K562 (cell line): Measurements from ENCODE around the gene DIP2C. TPM values are rescaled to one million over a fixed set of nuclear protein-coding genes. Genes with fewer than 3 reads are reported as not detected.

Source experiments
- ATAC-seq: fragments of 200-7000 bp; cut with Tn5 transposase; 3 replicates; pipeline ENCODE4 v1.9.1; 2020; ENCODE audit warnings: moderate library complexity
- BruUV-seq: library from RNA; stranded (reverse); fragments of 400-500 nt; replicated peaks from 2 replicates; lab custom pipeline; 2021; lab: Mats Ljungman, UMichigan
- CTCF ChIA-PET: fragments of 300-600 bp; formaldehyde crosslinking; extraction: SDS; loops from one replicate; lab custom pipeline; 2021; ENCODE audit warnings: low intra/inter-chr PET ratio; lab: Yijun Ruan, JAX
- POLR2A ChIA-PET: fragments of 300-600, 350-650 bp; sonication (Branson Sonifier 250); formaldehyde crosslinking; extraction: SDS; loops from one replicate; lab custom pipeline; 2021; ENCODE audit warnings: antibody characterized with exemption, inconsistent platforms; lab: Yijun Ruan, JAX
- DNase-seq, 4 experiments: peaks; one replicate each; pipeline versions ENCODE4 v3.0.0 to v3.0.0-alpha.2; 2011 to 2018; ENCODE audit warnings: low spot score in 3 of 4, mixed read lengths in 3 of 4; ENCODE audit errors: extremely low read depth in 1 of 4
- FAIRE-seq: peaks from 2 replicates; lab custom pipeline; 2011; peaks lifted over from hg19 to GRCh38; lab: Jason Lieb, UNC
- H2AFZ ChIP-seq: 2 replicates; pipeline ENCODE4 v1.6.0; 2011; ENCODE audit warnings: low read depth, low read length, control low read depth, inconsistent platforms
- H3K27ac ChIP-seq: fragments of 200-600 bp; 3 replicates; pipeline ENCODE4 v1.8.0; 2011; ENCODE audit warnings: low read depth, mild to moderate bottlenecking, control low read depth, inconsistent platforms, low read length, moderate library complexity, mixed read lengths; ENCODE audit errors: extremely low read depth
- H3K27me3 ChIP-seq, 2 experiments: fragments of 300-600 bp in 1 of 2; 2 replicates in 1 of 2; 3 replicates in 1 of 2; pipeline versions ENCODE4 v1.6.0 to v1.8.0; 2011; ENCODE audit warnings: inconsistent platforms in 2 of 2, low read length in 2 of 2, mild to moderate bottlenecking in 1 of 2, mixed read lengths in 1 of 2, moderate library complexity in 1 of 2; ENCODE audit not compliant: control insufficient read depth in 2 of 2, insufficient read depth in 2 of 2
- H3K36me3 ChIP-seq: fragments of 300-600 bp; 3 replicates; pipeline ENCODE4 v1.8.0; 2011; ENCODE audit warnings: mild to moderate bottlenecking, low read length, inconsistent platforms; ENCODE audit not compliant: control insufficient read depth, insufficient read depth
- H3K4me1 ChIP-seq, 2 experiments: fragments of 200-600 bp in 1 of 2; replicated peaks in 1 of 2; 2 replicates in 1 of 2; 3 replicates in 1 of 2; pipeline versions ENCODE4 v1.5.1 to v1.8.0; 2011; ENCODE audit warnings: inconsistent platforms in 2 of 2, low read length in 2 of 2, mild to moderate bottlenecking in 1 of 2, mixed read lengths in 1 of 2, moderate library complexity in 1 of 2; ENCODE audit not compliant: control insufficient read depth in 2 of 2, insufficient read depth in 2 of 2
- H3K4me2 ChIP-seq: 2 replicates; pipeline ENCODE4 v1.6.1; 2011; ENCODE audit warnings: low read length, control low read depth, inconsistent platforms, mixed read lengths; ENCODE audit not compliant: insufficient read depth
- H3K4me3 ChIP-seq: fragments of 200-600 bp; sonication (generic), shearing (Covaris generic); 2 replicates; pipeline ENCODE4 v1.5.1; 2016; ENCODE audit warnings: control low read depth, inconsistent platforms
- H3K79me2 ChIP-seq: fragments of 200-600 bp; 3 replicates; pipeline ENCODE4 v1.8.0; 2011; ENCODE audit warnings: low read length, inconsistent platforms; ENCODE audit not compliant: control insufficient read depth, insufficient read depth
- H3K9ac ChIP-seq, 2 experiments: 2 replicates each; pipeline versions ENCODE4 v1.6.0 to v1.6.1; 2011; ENCODE audit warnings: low read depth in 2 of 2, low read length in 2 of 2, control low read depth in 1 of 2, inconsistent platforms in 1 of 2, mild to moderate bottlenecking in 1 of 2, mixed read lengths in 1 of 2; ENCODE audit not compliant: insufficient read depth in 1 of 2
- H3K9me1 ChIP-seq: one replicate; pipeline ENCODE4 v1.6.0; 2011; ENCODE audit warnings: inconsistent platforms, mild to moderate bottlenecking, low read length, moderate library complexity; ENCODE audit not compliant: control insufficient read depth, insufficient read depth
- H3K9me3 ChIP-seq: replicated peaks from 2 replicates; pipeline ENCODE4 v1.5.1; 2011; ENCODE audit warnings: low read depth, low read length, inconsistent platforms; ENCODE audit not compliant: control insufficient read depth, insufficient read depth
- H4K20me1 ChIP-seq: replicated peaks from 2 replicates; pipeline ENCODE4 v1.6.1; 2011; ENCODE audit warnings: low read length, inconsistent platforms, mixed read lengths; ENCODE audit not compliant: control insufficient read depth, insufficient read depth
- ATF1 ChIP-seq, 2 experiments: fragments of 450-650 bp in 1 of 2; IDR thresholded peaks; 2 replicates each; pipeline ENCODE4 v1.6.1; 2016; ENCODE audit warnings: missing compliant biosample characterization in 1 of 2, missing genetic modification characterization in 1 of 2
- BHLHE40 ChIP-seq: IDR thresholded peaks from 2 replicates; pipeline ENCODE4 v1.6.1; 2011; ENCODE audit warnings: low read length, improper control_type of control experiment
- BRF2 ChIP-seq: IDR thresholded peaks from 3 replicates; pipeline ENCODE4 v1.6.1; 2011; ENCODE audit warnings: borderline replicate concordance, mild to moderate bottlenecking; ENCODE audit not compliant: insufficient read length, insufficient read depth
- CBX5 ChIP-seq: IDR thresholded peaks from 2 replicates; pipeline ENCODE4 v1.6.1; 2014; ENCODE audit warnings: low read depth, borderline replicate concordance
- CEBPB ChIP-seq: fragments of 450-650 bp; IDR thresholded peaks from 2 replicates; pipeline ENCODE4 v1.6.1; 2016; ENCODE audit warnings: missing genetic modification characterization, missing compliant biosample characterization
- FUS ChIP-seq: fragments of 200-400 bp; formaldehyde crosslinking; optimal IDR thresholded peaks from 2 replicates; pipeline ENCODE3; 2017; ENCODE audit warnings: low read depth, low read length
- MXI1 ChIP-seq: IDR thresholded peaks from 2 replicates; pipeline ENCODE4 v1.6.1; 2011; ENCODE audit warnings: low read depth, mild to moderate bottlenecking, improper control_type of control experiment, low read length
- NFYB ChIP-seq: IDR thresholded peaks from 2 replicates; pipeline ENCODE4 v1.6.1; 2011; ENCODE audit warnings: mild to moderate bottlenecking, moderate library complexity; ENCODE audit not compliant: insufficient read length; ENCODE audit errors: extremely low read depth
- POLR3G ChIP-seq: IDR thresholded peaks from 2 replicates; pipeline ENCODE4 v1.6.1; 2011; ENCODE audit not compliant: insufficient read length, insufficient replicate concordance; ENCODE audit errors: extremely low read depth
- ZNF274 ChIP-seq: IDR thresholded peaks from 2 replicates; pipeline ENCODE4 v1.6.1; 2011; ENCODE audit warnings: low read depth, mild to moderate bottlenecking, low read length, moderate library complexity, borderline replicate concordance
- WGBS: fragments of 100-300 bp; shearing (Covaris generic); methylation state at CpG from one replicate; pipeline ENCODE4 v1.1.6; 2016; ENCODE audit warnings: low coverage, mixed read lengths; ENCODE audit not compliant: insufficient coverage; ENCODE audit errors: missing lambda C conversion rate; 5-methylcytosine and 5-hydroxymethylcytosine counted together
- in situ Hi-C: fragments of 300-500 bp; cut with MboI; formaldehyde crosslinking; loops from 4 replicates; pipeline ENCODE4 v1.15.0; 2018; ENCODE audit warnings: inconsistent platforms, mixed read lengths
- intact Hi-C: fragments of 100-400 bp; cut with micrococcal nuclease; formaldehyde crosslinking; loops from 2 replicates; pipeline ENCODE4 v1.14.2; 2022
- polyA plus RNA-seq, 8 experiments: library from polyadenylated mRNA; depleted of rRNA in 4 of 8; stranded (reverse) in 5 of 8; unstranded in 3 of 8; fragments of >200 nt; fragmentation: Nextera tagmentation in 2 of 8; fragmentation: Illumina TruSeq in 1 of 8; extraction: Ambion mirVana in 2 of 8; extraction: Trizol in 1 of 8; gene quantifications; 2 replicates each; pipeline versions ENCODE4 v1.2.1 to v1.2.3, GENCODE V29; 2011 to 2014; ENCODE audit warnings: inconsistent platforms in 1 of 8, missing spikeins in 1 of 8
- total RNA-seq, 7 experiments: library from RNA; depleted of rRNA in 6 of 7; stranded (reverse); fragments of >200 nt in 6 of 7; fragmentation: Illumina TruSeq in 2 of 7; extraction: Trizol in 2 of 7; gene quantifications; 2 replicates each; pipeline versions ENCODE4 v1.2.1 to v1.2.3, GENCODE V29; 2011 to 2021; ENCODE audit warnings: low replicate concordance in 1 of 7
- TF ChIP-seq, protein P1 (sequence below): sonication (generic); formaldehyde crosslinking; IDR thresholded peaks from 2 replicates; pipeline ENCODE4 v1.8.0; 2022; ENCODE audit warnings: mild to moderate bottlenecking, low read depth, missing genetic modification reagents
- TF ChIP-seq, protein P2 (sequence below), 2 experiments: IDR thresholded peaks; 2 replicates each; pipeline ENCODE4 v1.6.1; 2012; ENCODE audit warnings: improper control_type of control experiment in 2 of 2, low read depth in 2 of 2, low read length in 2 of 2, borderline replicate concordance in 1 of 2

DIP2C gene
- total and polyA plus RNA-seq, 9 of the 15 experiments (the other 6 are each of a cell fraction or from before 2014, with no cell fraction given), result 0.01 TPM; not detected in 8

- no peak for TF ChIP-seq POLR3G
- no peak for TF ChIP-seq FUS
- no peak for TF ChIP-seq BRF2
- TF ChIP-seq CBX5, result no peak
These were observed 22.4 kb downstream of the DIP2C start (continued) for GRCh38 chr10:667096-667495.

DNA sequence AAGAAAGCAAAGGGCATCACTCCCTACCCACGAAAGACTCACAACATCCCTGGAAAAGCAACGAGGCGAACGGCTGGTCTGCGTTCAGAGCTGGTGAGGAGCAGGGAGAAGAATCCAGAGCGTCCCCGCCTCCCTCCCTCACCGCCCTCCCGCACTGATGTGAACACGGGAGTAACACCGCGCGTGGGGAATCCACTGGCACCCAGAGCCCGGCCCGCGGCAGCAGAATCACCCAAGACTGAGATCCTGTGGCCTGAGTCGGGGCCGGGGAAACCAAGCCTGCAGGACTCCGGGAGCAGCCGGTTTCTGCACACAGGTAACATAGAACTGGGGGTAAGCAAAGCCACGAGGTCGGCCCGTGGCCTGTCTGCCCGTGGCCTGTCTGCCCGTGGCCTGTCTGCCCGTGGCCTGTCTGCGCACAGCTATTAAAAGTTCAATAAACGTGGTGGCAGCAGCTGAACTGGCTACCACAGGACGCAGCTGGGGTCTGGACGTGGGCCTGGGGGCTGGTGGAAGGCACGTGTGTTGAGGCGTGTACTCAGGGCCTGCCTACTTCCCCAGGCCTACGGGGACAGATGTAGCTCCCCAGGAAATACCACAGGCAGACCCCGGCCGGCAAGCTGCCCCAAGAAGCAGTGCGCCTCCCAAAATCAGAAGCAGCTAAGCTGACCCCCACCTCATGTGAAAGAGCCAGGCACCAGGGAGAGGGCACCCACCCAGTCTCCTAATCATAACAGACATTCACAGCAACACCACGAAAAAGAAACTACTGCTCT lies 23.0 kb downstream of the DIP2C start:
- Histone ChIP-seq H3K9me3 (peaks cover 6% of the 10 kb centered on the region; the same call in 1 of the 2 replicates), H3K27ac (no peak overlapping the region), H3K9ac (no peak overlapping the region), H3K79me2 (no peaks in the 10 kb centered on the region), H3K9me1 (no peaks in the 10 kb centered on the region), H3K36me3 (no peaks in the 10 kb centered on the region), H3K4me2 (no peak overlapping the region), H3K4me3 (no peak overlapping the region), H2AFZ (no peak overlapping the region), H3K4me1 (no peaks in the 10 kb centered on the region), H4K20me1 (0 out of 2 replicates have a peak, but pooled peaks cover 2% of the 10 kb centered on the region), H3K27me3 (peaks cover 16 to 42% of the 10 kb centered on the region in 2 experiments; a peak in 4 of 5 replicates)
- ChIA-PET CTCF (no interaction called here), POLR2A (interaction anchor here (0.7 kb wide), 1 partner anchor 9 kb away, joined by 4 read pairs; no protein-coding TSS in a partner anchor)
- no TSS peak for BruUV-seq
- no peak for FAIRE-seq
- 6% methylated on average over 25 of the region's 37 CpGs for WGBS
- DNase-seq, result no peak
- intact Hi-C loops, result no loop called here
- in situ Hi-C loops, result no loop called here
- no peak for ATAC-seq
- TF ChIP-seq, protein P1, sequence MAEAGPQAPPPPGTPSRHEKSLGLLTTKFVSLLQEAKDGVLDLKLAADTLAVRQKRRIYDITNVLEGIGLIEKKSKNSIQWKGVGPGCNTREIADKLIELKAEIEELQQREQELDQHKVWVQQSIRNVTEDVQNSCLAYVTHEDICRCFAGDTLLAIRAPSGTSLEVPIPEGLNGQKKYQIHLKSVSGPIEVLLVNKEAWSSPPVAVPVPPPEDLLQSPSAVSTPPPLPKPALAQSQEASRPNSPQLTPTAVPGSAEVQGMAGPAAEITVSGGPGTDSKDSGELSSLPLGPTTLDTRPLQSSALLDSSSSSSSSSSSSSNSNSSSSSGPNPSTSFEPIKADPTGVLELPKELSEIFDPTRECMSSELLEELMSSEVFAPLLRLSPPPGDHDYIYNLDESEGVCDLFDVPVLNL (CRISPR knock-in tag), result no peak
- TF ChIP-seq NFYB (no peak), CEBPB (tag) (no peak), ATF1 (CRISPR knock-in tag; IDR thresholded peaks at IDR 0.05) (no peak), ATF1 (tag; IDR thresholded peaks at IDR 0.05) (no peak), MXI1 (no peak), BHLHE40 (no peak), ZNF274 (no peak)
- TF ChIP-seq, protein P2, sequence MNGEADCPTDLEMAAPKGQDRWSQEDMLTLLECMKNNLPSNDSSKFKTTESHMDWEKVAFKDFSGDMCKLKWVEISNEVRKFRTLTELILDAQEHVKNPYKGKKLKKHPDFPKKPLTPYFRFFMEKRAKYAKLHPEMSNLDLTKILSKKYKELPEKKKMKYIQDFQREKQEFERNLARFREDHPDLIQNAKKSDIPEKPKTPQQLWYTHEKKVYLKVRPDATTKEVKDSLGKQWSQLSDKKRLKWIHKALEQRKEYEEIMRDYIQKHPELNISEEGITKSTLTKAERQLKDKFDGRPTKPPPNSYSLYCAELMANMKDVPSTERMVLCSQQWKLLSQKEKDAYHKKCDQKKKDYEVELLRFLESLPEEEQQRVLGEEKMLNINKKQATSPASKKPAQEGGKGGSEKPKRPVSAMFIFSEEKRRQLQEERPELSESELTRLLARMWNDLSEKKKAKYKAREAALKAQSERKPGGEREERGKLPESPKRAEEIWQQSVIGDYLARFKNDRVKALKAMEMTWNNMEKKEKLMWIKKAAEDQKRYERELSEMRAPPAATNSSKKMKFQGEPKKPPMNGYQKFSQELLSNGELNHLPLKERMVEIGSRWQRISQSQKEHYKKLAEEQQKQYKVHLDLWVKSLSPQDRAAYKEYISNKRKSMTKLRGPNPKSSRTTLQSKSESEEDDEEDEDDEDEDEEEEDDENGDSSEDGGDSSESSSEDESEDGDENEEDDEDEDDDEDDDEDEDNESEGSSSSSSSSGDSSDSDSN (IDR thresholded peaks at IDR 0.05; ENCODE audit: borderline replicate concordance in 1 of 2, low read depth in 2 of 2, low read length in 2 of 2), result no peak
